ENCODE results near the gene FCHSD2. TPM values are rescaled to one million over a fixed set of nuclear protein-coding genes. Genes with fewer than 3 reads are reported as not detected.

Gene FCHSD2
- total and polyA plus RNA-seq, 2 of the 8 experiments (the other 6 are each of a cell fraction or from before 2014, with no cell fraction given) = 4.1 to 7.8 TPM

DNA sequence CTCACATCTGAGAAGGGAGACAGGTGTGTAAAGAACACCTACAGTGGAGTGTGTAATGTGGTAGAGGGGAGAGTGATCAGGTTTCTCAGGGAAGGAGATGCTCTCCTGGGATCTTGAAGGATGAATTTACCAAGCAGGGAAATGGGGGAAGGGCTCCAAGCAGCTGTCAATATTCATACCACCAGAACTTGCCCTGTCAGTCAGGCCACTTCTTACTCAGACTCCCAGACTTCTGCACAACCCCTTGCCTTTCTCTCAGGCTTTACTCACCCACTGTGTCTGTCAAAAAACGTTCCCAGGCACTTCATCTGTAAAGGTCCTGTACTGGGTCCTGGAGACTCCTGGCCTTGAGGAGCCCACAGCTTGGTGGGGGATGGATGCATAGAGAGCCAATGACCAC is 14.0 kb upstream of the FCHSD2 start (continued):
- no peak for TF ChIP-seq KDM1A (IDR thresholded peaks at IDR 0.05; ENCODE audit: borderline replicate concordance, low read length)
- no peak for TF ChIP-seq NANOG (IDR thresholded peaks at IDR 0.05; ENCODE audit: insufficient read depth, low read depth, low read length, poor library complexity, severe bottlenecking)
- TF ChIP-seq SIRT6 (IDR thresholded peaks at IDR 0.05; ENCODE audit: low read length) = no peak
